Endothelial cell of umbilical vein (primary cell): ENCODE data around the gene PRIMPOL. TPM values are rescaled to one million over a fixed set of nuclear protein-coding genes. Genes with fewer than 3 reads are reported as not detected.

ENCODE experiments used
- BruUV-seq: library from RNA; stranded (reverse); fragments of 400-500 nt; replicated peaks from 2 replicates; lab custom pipeline; 2021; lab: Mats Ljungman, UMichigan
- CTCF ChIA-PET: fragments of 300-600, 350-600 bp; sonication (Branson Sonifier 250); formaldehyde crosslinking; loops from one replicate; lab custom pipeline; 2021; ENCODE audit warnings: antibody characterized with exemption, inconsistent platforms; lab: Charles Lee
- POLR2A ChIA-PET: fragments of 300-600, 350-600 bp; sonication (Branson Sonifier 250); formaldehyde crosslinking; loops from one replicate; lab custom pipeline; 2021; ENCODE audit warnings: antibody characterized with exemption, inconsistent platforms; lab: Charles Lee
- DNase-seq: peaks from one replicate; pipeline ENCODE4 v3.0.0-alpha.2; 2011; ENCODE audit warnings: low read depth, low spot score
- FAIRE-seq: peaks from 2 replicates; lab custom pipeline; 2011; peaks lifted over from hg19 to GRCh38; lab: Jason Lieb, UNC
- H2AFZ ChIP-seq: 2 replicates; pipeline ENCODE4 v1.6.0; 2012; ENCODE audit warnings: low read depth, low read length, control low read depth, inconsistent platforms
- H3K27ac ChIP-seq: 2 replicates; pipeline ENCODE4 v1.5.1; 2011; ENCODE audit warnings: low read depth, mild to moderate bottlenecking, control low read depth, low read length, moderate library complexity; ENCODE audit not compliant: insufficient read depth
- H3K27me3 ChIP-seq, 2 experiments: 2 replicates each; pipeline versions ENCODE4 v1.6.0 to v1.6.1; 2011; ENCODE audit warnings: low read length in 2 of 2, mixed read lengths in 1 of 2; ENCODE audit not compliant: control insufficient read depth in 2 of 2, insufficient read depth in 2 of 2
- H3K36me3 ChIP-seq, 2 experiments: 2 replicates in 1 of 2; 3 replicates in 1 of 2; pipeline ENCODE4 v1.5.1; 2011; ENCODE audit warnings: low read length in 2 of 2, mild to moderate bottlenecking in 1 of 2, moderate library complexity in 1 of 2; ENCODE audit not compliant: control insufficient read depth in 2 of 2, insufficient read depth in 2 of 2; ENCODE audit errors: extremely low read depth in 1 of 2
- H3K4me1 ChIP-seq: 3 replicates; pipeline ENCODE4 v1.5.1; 2011; ENCODE audit warnings: mild to moderate bottlenecking, low read length; ENCODE audit not compliant: control insufficient read depth, insufficient read depth; ENCODE audit errors: extremely low read depth
- H3K4me2 ChIP-seq: 2 replicates; pipeline ENCODE4 v1.6.1; 2011; ENCODE audit warnings: low read length, control low read depth, mixed read lengths; ENCODE audit not compliant: insufficient read depth
- H3K4me3 ChIP-seq, 3 experiments: fragments of 200-600 bp in 1 of 3; sonication (generic), shearing (Covaris generic) in 1 of 3; replicated peaks in 1 of 3; 2 replicates each; pipeline ENCODE4 v1.5.1; 2011 to 2016; ENCODE audit warnings: control low read depth in 3 of 3, low read length in 3 of 3, mild to moderate bottlenecking in 2 of 3, inconsistent platforms in 1 of 3, low read depth in 1 of 3, moderate library complexity in 1 of 3; ENCODE audit not compliant: insufficient read depth in 1 of 3
- H3K79me2 ChIP-seq: 2 replicates; pipeline ENCODE4 v1.6.0; 2012; ENCODE audit warnings: low read length, inconsistent platforms; ENCODE audit not compliant: control insufficient read depth, insufficient read depth
- H3K9ac ChIP-seq: replicated peaks from 2 replicates; pipeline ENCODE3; 2011; ENCODE audit warnings: low read length, control low read depth; ENCODE audit not compliant: insufficient read depth; ENCODE audit errors: extremely low read depth
- H3K9me1 ChIP-seq: replicated peaks from 3 replicates; pipeline ENCODE4 v1.6.0; 2011; ENCODE audit warnings: mild to moderate bottlenecking, low read length; ENCODE audit not compliant: control insufficient read depth, insufficient read depth; ENCODE audit errors: extremely low read depth
- H3K9me3 ChIP-seq: replicated peaks from 2 replicates; pipeline ENCODE4 v1.5.1; 2012; ENCODE audit warnings: low read length, inconsistent platforms; ENCODE audit not compliant: control insufficient read depth, insufficient read depth
- H4K20me1 ChIP-seq: replicated peaks from 2 replicates; pipeline ENCODE3; 2011; ENCODE audit warnings: mild to moderate bottlenecking, low read length; ENCODE audit not compliant: control insufficient read depth, insufficient read depth; ENCODE audit errors: extremely low read depth
- EZH2 ChIP-seq: IDR thresholded peaks from 2 replicates; pipeline ENCODE4 v1.6.1; 2012; ENCODE audit warnings: borderline replicate concordance, low read depth, mild to moderate bottlenecking, moderate library complexity, low read length, inconsistent platforms; ENCODE audit not compliant: severe bottlenecking
- FOS ChIP-seq: IDR thresholded peaks from 2 replicates; pipeline ENCODE4 v1.6.1; 2011; ENCODE audit warnings: mild to moderate bottlenecking, low read length, moderate library complexity, borderline replicate concordance; ENCODE audit not compliant: insufficient read depth
- GATA2 ChIP-seq: IDR thresholded peaks from 2 replicates; pipeline ENCODE4 v1.7.0; 2011; ENCODE audit warnings: low read depth, mild to moderate bottlenecking, moderate library complexity, mixed read lengths, low read length; ENCODE audit not compliant: insufficient read length, insufficient read depth
- JUN ChIP-seq: IDR thresholded peaks from 2 replicates; pipeline ENCODE4 v1.6.1; 2011; ENCODE audit warnings: borderline replicate concordance, low read depth; ENCODE audit not compliant: insufficient read length, insufficient read depth
- MYC ChIP-seq: IDR thresholded peaks from one replicate; pipeline ENCODE4 v1.6.1; 2011; ENCODE audit warnings: mild to moderate bottlenecking, low read depth, low read length
- POLR2A ChIP-seq: IDR thresholded peaks from 2 replicates; pipeline ENCODE4 v1.6.1; 2012; ENCODE audit warnings: low read depth, mild to moderate bottlenecking, control low read depth, low read length
- POLR2AphosphoS5 ChIP-seq: IDR thresholded peaks from 2 replicates; pipeline ENCODE4 v1.6.1; 2012; ENCODE audit warnings: low read depth, mild to moderate bottlenecking, control low read depth, low read length, moderate library complexity; ENCODE audit not compliant: insufficient read depth
- dilution Hi-C: fragments of 300-500 bp; cut with MboI; formaldehyde crosslinking; loops from one replicate; pipeline ENCODE4 v1.15.0; 2019; ENCODE audit warnings: low sequenced_read_pairs; ENCODE audit not compliant: extremely low pct_ligation_motif_present
- intact Hi-C: fragments of 100-400 bp; cut with micrococcal nuclease; formaldehyde crosslinking; loops from one replicate; pipeline ENCODE4 v1.10.0; 2022
- polyA plus RNA-seq, 4 experiments: library from polyadenylated mRNA; depleted of rRNA in 3 of 4; stranded (reverse) in 3 of 4; unstranded in 1 of 4; fragments of >200 nt; gene quantifications; 2 replicates each; pipeline versions ENCODE4 v1.2.1 to v1.2.3, GENCODE V29; 2011 to 2012; ENCODE audit warnings: missing spikeins in 1 of 4
- total RNA-seq: library from RNA; stranded (reverse); gene quantifications from 2 replicates; pipeline ENCODE4 v1.2.3, GENCODE V29; 2021
- TF ChIP-seq, protein P1 (sequence below): IDR thresholded peaks from 2 replicates; pipeline ENCODE4 v1.6.1; 2011; ENCODE audit not compliant: insufficient read depth, insufficient read length
- TF ChIP-seq, protein P2 (sequence below), 2 donors: IDR thresholded peaks; 1 replicate in 1 of 2; 2 replicates in 1 of 2; pipeline ENCODE4 v1.5.1; 2011; ENCODE audit warnings: low read length in 2 of 2, mild to moderate bottlenecking in 2 of 2, moderate library complexity in 2 of 2, control low read depth in 1 of 2, inconsistent platforms in 1 of 2, low read depth in 1 of 2; ENCODE audit not compliant: insufficient read depth in 1 of 2; ENCODE audit errors: extremely low read depth in 1 of 2

PRIMPOL gene
- total and polyA plus RNA-seq, 2 donors (not counting 3 experiments of a cell fraction or from before 2014, with no cell fraction given): 5.9 to 11.1 TPM

DNA sequence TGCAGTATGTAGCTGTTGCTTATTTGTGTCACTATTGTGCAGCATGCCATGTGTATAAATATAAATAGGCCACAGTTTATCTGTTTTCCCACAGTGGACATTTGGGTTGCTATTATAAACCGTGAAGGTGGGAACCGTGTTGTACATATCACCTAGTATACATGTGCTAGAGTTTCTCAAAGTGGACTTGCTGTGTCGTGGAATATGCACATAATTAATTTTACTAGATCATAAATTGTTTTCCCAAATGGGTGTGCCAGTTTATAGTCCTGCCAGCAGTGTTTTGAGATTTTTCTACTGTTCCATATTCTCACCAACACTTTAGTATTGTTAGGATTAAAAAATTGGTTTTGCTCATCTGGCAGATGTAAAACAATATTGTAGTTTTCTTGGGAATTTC, 38.5 kb downstream of the PRIMPOL start:
- ChIA-PET CTCF (interaction anchor here (1.0 to 1.9 kb wide), 5 partner anchors 20 to 46 kb away, joined by 3 to 5 read pairs (median 4); partner anchors contain the start of gene CENPU), POLR2A (interaction anchor here (0.6 kb wide), 1 partner anchor 38 kb away, joined by 3 read pairs; the partner anchor contains the start of genes CASP3 and PRIMPOL)
- Histone ChIP-seq H3K9me1 (no peaks in the 10 kb centered on the region), H3K36me3 (peaks cover 0 to 2% of the 10 kb centered on the region in 2 experiments), H3K4me3 (no peak overlapping the region), H3K27me3 (no peaks in the 10 kb centered on the region), H3K4me2 (peak overlapping the region; percentile 39), H3K9ac (peak overlapping the region; percentile 53), H2AFZ (no peak overlapping the region), H3K9me3 (no peaks in the 10 kb centered on the region), H3K4me1 (peaks cover 18% of the 10 kb centered on the region), H4K20me1 (no peaks in the 10 kb centered on the region), H3K79me2 (no peaks in the 10 kb centered on the region), H3K27ac (peak overlapping the region; percentile 77)
- no peak for TF ChIP-seq JUN
- TF ChIP-seq, protein P1, sequence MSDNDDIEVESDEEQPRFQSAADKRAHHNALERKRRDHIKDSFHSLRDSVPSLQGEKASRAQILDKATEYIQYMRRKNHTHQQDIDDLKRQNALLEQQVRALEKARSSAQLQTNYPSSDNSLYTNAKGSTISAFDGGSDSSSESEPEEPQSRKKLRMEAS: no peak
- TF ChIP-seq GATA2: no peak
- no peak for TF ChIP-seq FOS
- no peak for TF ChIP-seq POLR2A
- TF ChIP-seq EZH2: no peak
- no peak for TF ChIP-seq POLR2AphosphoS5
- no peak for TF ChIP-seq MYC
- TF ChIP-seq, protein P2, sequence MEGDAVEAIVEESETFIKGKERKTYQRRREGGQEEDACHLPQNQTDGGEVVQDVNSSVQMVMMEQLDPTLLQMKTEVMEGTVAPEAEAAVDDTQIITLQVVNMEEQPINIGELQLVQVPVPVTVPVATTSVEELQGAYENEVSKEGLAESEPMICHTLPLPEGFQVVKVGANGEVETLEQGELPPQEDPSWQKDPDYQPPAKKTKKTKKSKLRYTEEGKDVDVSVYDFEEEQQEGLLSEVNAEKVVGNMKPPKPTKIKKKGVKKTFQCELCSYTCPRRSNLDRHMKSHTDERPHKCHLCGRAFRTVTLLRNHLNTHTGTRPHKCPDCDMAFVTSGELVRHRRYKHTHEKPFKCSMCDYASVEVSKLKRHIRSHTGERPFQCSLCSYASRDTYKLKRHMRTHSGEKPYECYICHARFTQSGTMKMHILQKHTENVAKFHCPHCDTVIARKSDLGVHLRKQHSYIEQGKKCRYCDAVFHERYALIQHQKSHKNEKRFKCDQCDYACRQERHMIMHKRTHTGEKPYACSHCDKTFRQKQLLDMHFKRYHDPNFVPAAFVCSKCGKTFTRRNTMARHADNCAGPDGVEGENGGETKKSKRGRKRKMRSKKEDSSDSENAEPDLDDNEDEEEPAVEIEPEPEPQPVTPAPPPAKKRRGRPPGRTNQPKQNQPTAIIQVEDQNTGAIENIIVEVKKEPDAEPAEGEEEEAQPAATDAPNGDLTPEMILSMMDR (IDR thresholded peaks at IDR 0.05; ENCODE audit: extremely low read depth in 1 of 2, insufficient read depth in 1 of 2, low read depth in 1 of 2, low read length in 2 of 2): no peak
- BruUV-seq: TSS peak; percentile 100
- FAIRE-seq (no peak), DNase-seq (peak; percentile 20)
- dilution Hi-C loops (no loop called here), intact Hi-C loops (loop anchor here (1.0 kb wide), 6 partner anchors 39 to 424 kb away; partner anchors contain the start of genes CASP3, CENPU, IRF2 and PRIMPOL)
